Measurements from ENCODE around the gene NBPF3. TPM values are rescaled to one million over a fixed set of nuclear protein-coding genes. Genes with fewer than 3 reads are reported as not detected.

NBPF3 gene
- total and polyA plus RNA-seq, 2 experiments from 2014 or later: 2.7 to 18.1 TPM

GRCh38 chr1:21436488-21437340, 3.2 kb upstream of the NBPF3 start:
- peak overlapping the region; percentile 66 for H3K4me3 ChIP-seq
- no peaks in the 10 kb centered on the region for H3K9me2 ChIP-seq (ENCODE audit: insufficient read depth)
- H3K4me1 Mint-ChIP-seq: peaks cover 11% of the 10 kb centered on the region
- peak; percentile 72 for ATAC-seq
- no peaks in the 10 kb centered on the region for H3K9me3 Mint-ChIP-seq
- H3K4me1 ChIP-seq (ENCODE audit: insufficient read depth): peaks cover 5% of the 10 kb centered on the region
- peak overlapping the region; percentile 86 for H3K4me2 ChIP-seq
- peak; percentile 68 for DNase-seq (ENCODE audit: low spot score)
- TF ChIP-seq POLR2AphosphoS5 (IDR thresholded peaks at IDR 0.05; ENCODE audit: low read depth) (peak; percentile 58), STAT1 (IDR thresholded peaks at IDR 0.05; ENCODE audit: unreplicated experiment) (no peak)
- H3K36me3 Mint-ChIP-seq (ENCODE audit: low read depth): no peaks in the 10 kb centered on the region; the same call in 2 of the 3 replicates
- H4K20me1 ChIP-seq (replicated peaks; ENCODE audit: insufficient read depth): no peaks in the 10 kb centered on the region
- H3K27ac Mint-ChIP-seq: no peak overlapping the region
- no peak overlapping the region for H3K27ac ChIP-seq (ENCODE audit: low read depth)
- H2AFZ ChIP-seq: peak overlapping the region; percentile 80
- H3F3A ChIP-seq (replicated peaks; ENCODE audit: low read depth): peaks cover 5% of the 10 kb centered on the region
- peaks cover 46% of the 10 kb centered on the region for H3K27me3 Mint-ChIP-seq (ENCODE audit: insufficient read depth, low read depth, poor library complexity)
- H3K36me3 ChIP-seq (ENCODE audit: insufficient read depth): no peaks in the 10 kb centered on the region
- H3K27me3 ChIP-seq (ENCODE audit: insufficient read depth): peaks cover 50% of the 10 kb centered on the region
- peaks cover 8% of the 10 kb centered on the region; the same call in 1 of the 2 replicates for H3K79me2 ChIP-seq (replicated peaks; ENCODE audit: insufficient read depth)
- peak overlapping the region; percentile 79 for H3K4me3 Mint-ChIP-seq

- Mint-ChIP-seq H3K9me3 (no peaks in the 10 kb centered on the region), H3K27ac (no peak overlapping the region), H3K4me1 (peaks cover 11% of the 10 kb centered on the region), H3K4me3 (peak overlapping the region; percentile 79), H3K36me3 (ENCODE audit: low read depth) (no peaks in the 10 kb centered on the region; the same call in 2 of the 3 replicates), H3K27me3 (ENCODE audit: insufficient read depth, low read depth, poor library complexity) (peaks cover 44% of the 10 kb centered on the region)
- Histone ChIP-seq H3K4me1 (ENCODE audit: insufficient read depth) (peaks cover 5% of the 10 kb centered on the region), H4K20me1 (replicated peaks; ENCODE audit: insufficient read depth) (no peaks in the 10 kb centered on the region), H3K9me2 (ENCODE audit: insufficient read depth) (no peaks in the 10 kb centered on the region), H3K79me2 (replicated peaks; ENCODE audit: insufficient read depth) (peaks cover 8% of the 10 kb centered on the region; the same call in 1 of the 2 replicates), H3K27ac (ENCODE audit: low read depth) (no peak overlapping the region), H3F3A (replicated peaks; ENCODE audit: low read depth) (peaks cover 5% of the 10 kb centered on the region), H3K4me2 (peak overlapping the region; percentile 86), H3K36me3 (ENCODE audit: insufficient read depth) (no peaks in the 10 kb centered on the region), H3K27me3 (ENCODE audit: insufficient read depth) (peaks cover 55% of the 10 kb centered on the region), H3K4me3 (peak overlapping the region; percentile 66), H2AFZ (peak overlapping the region; percentile 80)
- ATAC-seq (peak; percentile 4), DNase-seq (ENCODE audit: low spot score) (no peak)
- TF ChIP-seq NANOG (IDR thresholded peaks at IDR 0.05; ENCODE audit: borderline replicate concordance) (no peak), CTCF (conservative IDR thresholded peaks at IDR 0.05; ENCODE audit: low read depth in 2 of 2) (no peak), ETS1 (IDR thresholded peaks at IDR 0.05) (no peak), EZH2phosphoT487 (IDR thresholded peaks at IDR 0.05; ENCODE audit: unreplicated experiment) (no peak), CREB1 (CRISPR knock-in tag; IDR thresholded peaks at IDR 0.05; ENCODE audit: low read depth) (no peak), POLR2AphosphoS5 (IDR thresholded peaks at IDR 0.05; ENCODE audit: low read depth) (no peak), ZNF462 (CRISPR knock-in tag; IDR thresholded peaks at IDR 0.05) (no peak), JUNB (IDR thresholded peaks at IDR 0.05; ENCODE audit: unreplicated experiment) (no peak), ZNF331 (CRISPR knock-in tag; IDR thresholded peaks at IDR 0.05; ENCODE audit: low read depth) (no peak), STAT1 (IDR thresholded peaks at IDR 0.05; ENCODE audit: unreplicated experiment) (no peak), ZNF114 (CRISPR knock-in tag; IDR thresholded peaks at IDR 0.05) (no peak)
Observed at GRCh38 chr1:21437341-21437640, 2.6 kb upstream of the NBPF3 start.
